Thymus (tissue), 11 donors: ENCODE measurements around the gene GNAQ. TPM values are rescaled to one million over a fixed set of nuclear protein-coding genes. Genes with fewer than 3 reads are reported as not detected.

Experiments
- DNase-seq, 9 donors: peaks; one replicate each; pipeline ENCODE4 v3.0.0-alpha.2; 2013; ENCODE audit warnings: low spot score in 9 of 9, low read depth in 6 of 9, missing footprints in 1 of 9
- H3K27ac ChIP-seq, 2 donors: one replicate each; pipeline ENCODE4 v1.5.1; 2013; ENCODE audit warnings: control low read depth in 1 of 2, low read depth in 1 of 2, low read length in 1 of 2, mild to moderate bottlenecking in 1 of 2, moderate library complexity in 1 of 2
- H3K27me3 ChIP-seq, 2 donors: one replicate each; pipeline ENCODE4 v1.5.1; 2013; ENCODE audit warnings: low read length in 1 of 2; ENCODE audit not compliant: control insufficient read depth in 2 of 2, insufficient read depth in 1 of 2
- H3K36me3 ChIP-seq, 2 donors: one replicate each; pipeline ENCODE4 v1.5.1; 2013; ENCODE audit warnings: low read length in 1 of 2, mild to moderate bottlenecking in 1 of 2, moderate library complexity in 1 of 2; ENCODE audit not compliant: control insufficient read depth in 2 of 2, insufficient read depth in 2 of 2
- H3K4me1 ChIP-seq, 2 donors: one replicate each; pipeline ENCODE4 v1.5.1; 2013; ENCODE audit warnings: low read length in 2 of 2; ENCODE audit not compliant: control insufficient read depth in 2 of 2, insufficient read depth in 2 of 2
- H3K4me3 ChIP-seq, 2 donors: one replicate each; pipeline ENCODE4 v1.5.1; 2013; ENCODE audit warnings: low read length in 2 of 2, control low read depth in 1 of 2, mild to moderate bottlenecking in 1 of 2
- H3K9me3 ChIP-seq, 2 donors: one replicate each; pipeline ENCODE4 v1.5.1; 2013; ENCODE audit warnings: low read length in 1 of 2, mild to moderate bottlenecking in 1 of 2; ENCODE audit not compliant: control insufficient read depth in 2 of 2, insufficient read depth in 1 of 2
- WGBS: extraction: QIAGEN DNeasy Blood & Tissue Kit; methylation state at CpG from one replicate; pipeline ENCODE4 v1.1.7; 2013; 5-methylcytosine and 5-hydroxymethylcytosine counted together
- polyA plus RNA-seq: library from polyadenylated mRNA; stranded (reverse); fragments of 200-250 nt; gene quantifications from one replicate; pipeline ENCODE4 v1.2.3, GENCODE V29; 2013
- total RNA-seq: library from RNA; stranded (reverse); fragments of 120-200 nt; gene quantifications from one replicate; pipeline ENCODE4 v1.2.4, GENCODE V29; 2013
- donor health status: healthy.

GNAQ gene
- total and polyA plus RNA-seq, 2 donors, result 18.7 to 23.5 TPM

- peak overlapping the region in 1 of 2 donors; percentile 44 for H3K27ac ChIP-seq
- no peaks in the 10 kb centered on the region for H3K27me3 ChIP-seq
- WGBS, result 94% methylated on average over 1 of the region's 1 CpG
- peaks cover 3 to 4% of the 10 kb centered on the region in 2 donors for H3K36me3 ChIP-seq
- peaks cover 27 to 53% of the 10 kb centered on the region in 2 donors for H3K4me1 ChIP-seq
- DNase-seq, result no peak
- H3K4me3 ChIP-seq, result no peak overlapping the region
- H3K9me3 ChIP-seq, result no peaks in the 10 kb centered on the region
Measured at GRCh38 chr9:77906991-77907390, 124.6 kb downstream of the GNAQ start.

- no peak for DNase-seq
- 45% methylated on average over 1 of the region's 1 CpG for WGBS
- Histone ChIP-seq H3K27me3 (no peaks in the 10 kb centered on the region), H3K4me3 (no peak overlapping the region), H3K4me1 (peaks cover 36 to 48% of the 10 kb centered on the region in 2 donors), H3K36me3 (peaks cover 3 to 4% of the 10 kb centered on the region in 2 donors), H3K27ac (no peak overlapping the region), H3K9me3 (no peaks in the 10 kb centered on the region)
Measured at GRCh38 chr9:77903666-77904285, 127.8 kb downstream of the GNAQ start.

GRCh38 chr9:77901771-77902170, 129.8 kb downstream of the GNAQ start:
- peaks cover 25 to 38% of the 10 kb centered on the region in 2 donors for H3K4me1 ChIP-seq
- WGBS, result 92% methylated on average over 2 of the region's 2 CpGs
- H3K4me3 ChIP-seq, result no peak overlapping the region
- no peak for DNase-seq
- no peaks in the 10 kb centered on the region for H3K27me3 ChIP-seq
- H3K36me3 ChIP-seq, result peaks cover 0 to 4% of the 10 kb centered on the region in 2 donors
- H3K27ac ChIP-seq, result no peak overlapping the region
- H3K9me3 ChIP-seq, result no peaks in the 10 kb centered on the region

GRCh38 chr9:77901018-77901417, 130.6 kb downstream of the GNAQ start:
- 41% methylated on average over 3 of the region's 3 CpGs for WGBS
- H3K27ac ChIP-seq, result peak overlapping the region in 1 of 2 donors; percentile 3

GRCh38 chr9:77899679-77900354, 131.8 kb downstream of the GNAQ start:
- Histone ChIP-seq H3K4me1 (peaks cover 25 to 36% of the 10 kb centered on the region in 2 donors), H3K27ac (no peak overlapping the region), H3K36me3 (peaks cover 4 to 8% of the 10 kb centered on the region in 2 donors), H3K9me3 (no peaks in the 10 kb centered on the region), H3K4me3 (no peak overlapping the region), H3K27me3 (no peaks in the 10 kb centered on the region)
- WGBS, result 82% methylated on average over 6 of the region's 6 CpGs
- DNase-seq, result no peak

More at GRCh38 chr9:77901018-77901417, 130.6 kb downstream of the GNAQ start:
- Histone ChIP-seq H3K9me3 (no peaks in the 10 kb centered on the region), H3K4me3 (no peak overlapping the region), H3K27me3 (no peaks in the 10 kb centered on the region), H3K36me3 (peaks cover 0 to 4% of the 10 kb centered on the region in 2 donors), H3K4me1 (peaks cover 25 to 38% of the 10 kb centered on the region in 2 donors)
- DNase-seq, result no peak

- no peak overlapping the region for H3K27ac ChIP-seq
- no peak overlapping the region for H3K4me3 ChIP-seq
- peaks cover 24 to 34% of the 10 kb centered on the region in 2 donors for H3K4me1 ChIP-seq
- H3K27me3 ChIP-seq, result no peaks in the 10 kb centered on the region
- no peak for DNase-seq
- 88% methylated on average over 3 of the region's 3 CpGs for WGBS
- no peaks in the 10 kb centered on the region for H3K9me3 ChIP-seq
- peaks cover 4 to 8% of the 10 kb centered on the region in 2 donors for H3K36me3 ChIP-seq
Measured at GRCh38 chr9:77898864-77899263, 132.7 kb downstream of the GNAQ start.

- no peak overlapping the region for H3K4me3 ChIP-seq
- H3K27me3 ChIP-seq, result no peaks in the 10 kb centered on the region
- no peak for DNase-seq
- H3K27ac ChIP-seq, result no peak overlapping the region
- H3K36me3 ChIP-seq, result peaks cover 0 to 8% of the 10 kb centered on the region in 2 donors
- no peaks in the 10 kb centered on the region for H3K9me3 ChIP-seq
- 93% methylated on average over 8 of the region's 8 CpGs for WGBS
- H3K4me1 ChIP-seq, result peaks cover 17 to 32% of the 10 kb centered on the region in 2 donors
Measured at GRCh38 chr9:77896938-77897667, 134.5 kb downstream of the GNAQ start.

GRCh38 chr9:77896269-77896937, 135.2 kb downstream of the GNAQ start:
- Histone ChIP-seq H3K4me3 (no peak overlapping the region), H3K9me3 (no peaks in the 10 kb centered on the region), H3K36me3 (peaks cover 0 to 8% of the 10 kb centered on the region in 2 donors), H3K27me3 (no peaks in the 10 kb centered on the region), H3K27ac (no peak overlapping the region), H3K4me1 (peaks cover 16 to 32% of the 10 kb centered on the region in 2 donors)
- no peak for DNase-seq
- 34% methylated on average over 2 of the region's 2 CpGs for WGBS
